PC-3 (cell line): ENCODE data around the gene FLT1.

Experiments
- CTCF ChIP-seq: fragments of 300-600 bp; sonication (generic); conservative IDR thresholded peaks from 2 replicates; pipeline ENCODE4 v1.5.1; 2017; ENCODE audit warnings: antibody characterized with exemption, low read depth, mild to moderate bottlenecking, low read length
- EZH2 ChIP-seq: fragments of 300-600 bp; sonication (generic); IDR thresholded peaks from one replicate; pipeline ENCODE4 v1.6.1; 2017; ENCODE audit warnings: antibody characterized with exemption, mild to moderate bottlenecking, low read length; ENCODE audit not compliant: unreplicated experiment
- EZH2phosphoT487 ChIP-seq: fragments of 300-600 bp; sonication (generic); IDR thresholded peaks from 2 replicates; pipeline ENCODE4 v1.6.1; 2018; ENCODE audit warnings: mild to moderate bottlenecking, antibody characterized with exemption, low read length, borderline replicate concordance

DNA sequence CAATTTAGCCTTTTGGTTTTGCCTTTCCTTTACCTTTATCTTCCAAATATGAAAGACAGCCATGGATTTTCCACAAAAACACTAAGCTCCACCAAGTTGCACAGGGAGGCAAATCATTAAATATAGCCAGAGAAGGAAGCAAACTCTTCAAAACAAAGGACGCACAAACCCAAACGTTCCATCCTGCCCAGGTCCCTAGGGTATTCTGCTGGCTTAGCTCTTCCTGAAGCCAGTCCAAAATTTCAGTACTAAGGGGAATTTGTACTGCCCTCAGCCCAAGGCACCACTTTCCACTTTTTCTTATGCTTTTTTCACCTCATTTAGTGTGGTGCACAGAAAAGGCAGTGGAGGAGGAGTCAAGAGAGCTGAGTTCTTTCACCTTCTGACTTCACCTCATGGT lies 169.9 kb downstream of the FLT1 start:
- no peak for TF ChIP-seq CTCF
- TF ChIP-seq EZH2 = no peak
- TF ChIP-seq EZH2phosphoT487 = no peak
